Adrenal gland (tissue), 12 donors: ENCODE data around the gene RFX8. TPM values are rescaled to one million over a fixed set of nuclear protein-coding genes. Genes with fewer than 3 reads are reported as not detected.

Experiments used
- DNase-seq, 7 donors: peaks; one replicate each; pipeline ENCODE4 v3.0.0-alpha.2; 2019 to 2020
- H3K27ac ChIP-seq, 5 donors: fragments of 200-600 bp; sonication (generic) in 4 of 5; 1 replicate in 3 of 5; 2 replicates in 2 of 5; pipeline versions ENCODE4 v1.5.1 to v1.8.0; 2016 to 2020; ENCODE audit warnings: mild to moderate bottlenecking in 1 of 5
- H3K27me3 ChIP-seq: fragments of 200-600 bp; 2 replicates; pipeline ENCODE4 v1.8.0; 2021
- H3K36me3 ChIP-seq, 2 donors: fragments of 200-600 bp; replicated peaks in 1 of 2; 1 replicate in 1 of 2; 2 replicates in 1 of 2; pipeline versions ENCODE4 v1.5.1 to v1.8.0; 2018 to 2022
- H3K4me1 ChIP-seq, 2 donors: fragments of 200-600 bp; replicated peaks in 1 of 2; 1 replicate in 1 of 2; 2 replicates in 1 of 2; pipeline versions ENCODE4 v1.5.1 to v1.8.0; 2018 to 2021
- H3K4me3 ChIP-seq, 4 donors: fragments of 200-600 bp; sonication (generic) in 3 of 4; one replicate each; pipeline ENCODE4 v1.5.1; 2016 to 2018
- H3K9me3 ChIP-seq, 3 donors: fragments of 200-600 bp; sonication (generic) in 1 of 3; replicated peaks in 1 of 3; 1 replicate in 2 of 3; 2 replicates in 1 of 3; pipeline versions ENCODE4 v1.5.1 to v1.8.0; 2016 to 2021
- POLR2A ChIP-seq, 2 donors: fragments of 450-650 bp; IDR thresholded peaks; one replicate each; pipeline ENCODE4 v1.6.1; 2017; ENCODE audit warnings: antibody characterized with exemption in 2 of 2, mild to moderate bottlenecking in 2 of 2, moderate library complexity in 1 of 2
- WGBS, 4 donors: extraction: QIAGEN DNeasy Blood & Tissue Kit in 2 of 4; methylation state at CpG; one replicate each; pipeline versions ENCODE4 v1.1.5 to v1.1.7; 2013 to 2017; 5-methylcytosine and 5-hydroxymethylcytosine counted together
- intact Hi-C, 2 donors: fragments of 100-400 bp; cut with DNase I; formaldehyde crosslinking; loops; one replicate each; pipeline versions ENCODE4 v1.14.1 to v1.15.0; 2022 to 2023
- polyA plus RNA-seq, 3 donors: library from polyadenylated mRNA; stranded (reverse); fragments of 200-250 nt in 2 of 3; fragments of 350-450 nt in 1 of 3; fragmentation: Illumina TruSeq in 1 of 3; extraction: RNeasy Lipid Tissue Mini Kit (QIAGEN cat#74804) in 1 of 3; gene quantifications; one replicate each; pipeline ENCODE4 v1.2.3, GENCODE V29; 2013 to 2014
- total RNA-seq, 9 donors: library from RNA; depleted of rRNA in 4 of 9; stranded (reverse); fragments of >200 nt in 4 of 9; fragments of 120-200 nt in 1 of 9; fragmentation: NEBNext Ultra II Directional in 1 of 9; extraction: Animal tissue kit (Norgen Biotek cat#: 25700) in 1 of 9; gene quantifications; one replicate each; pipeline versions ENCODE4 v1.1.0 to v1.2.4, GENCODE V29; 2013 to 2023
- TF ChIP-seq, protein P1 (sequence below), 6 experiments: fragments of 450-650 bp in 4 of 6; fragments of 200-600 bp in 2 of 6; sonication (generic) in 1 of 6; IDR thresholded peaks; 1 replicate in 5 of 6; 2 replicates in 1 of 6; pipeline versions ENCODE4 v1.5.1 to v1.8.0; 2016 to 2021; ENCODE audit warnings: antibody characterized with exemption in 6 of 6, mild to moderate bottlenecking in 2 of 6, moderate library complexity in 1 of 6
- donor health status: healthy with polysubstance abuse.
- donor health status: Bipolar disorder and iron deficiency.
- donor health status: DM: yes; HTN: yes; CAD: no.
- donor health status: DM: no; HTN: no; CAD: no.
- donor health status: DM: no; HTN: no; CAD: no.
- donor health status: DM: yes; HTN: yes; CAD: no.

The RFX8 gene
- total and polyA plus RNA-seq, 12 donors = 0.14 to 21.8 (median 0.74) TPM; not detected in 4

GRCh38 chr2:101402630-101403029 is 72.3 kb downstream of the RFX8 start:
- Histone ChIP-seq H3K36me3 (no peaks in the 10 kb centered on the region), H3K4me3 (no peak overlapping the region), H3K27me3 (no peaks in the 10 kb centered on the region), H3K9me3 (no peaks in the 10 kb centered on the region), H3K27ac (no peak overlapping the region), H3K4me1 (no peaks in the 10 kb centered on the region)
- intact Hi-C loops = no loop called here
- no peak for TF ChIP-seq POLR2A (IDR thresholded peaks at IDR 0.05)
- TF ChIP-seq, protein P1, sequence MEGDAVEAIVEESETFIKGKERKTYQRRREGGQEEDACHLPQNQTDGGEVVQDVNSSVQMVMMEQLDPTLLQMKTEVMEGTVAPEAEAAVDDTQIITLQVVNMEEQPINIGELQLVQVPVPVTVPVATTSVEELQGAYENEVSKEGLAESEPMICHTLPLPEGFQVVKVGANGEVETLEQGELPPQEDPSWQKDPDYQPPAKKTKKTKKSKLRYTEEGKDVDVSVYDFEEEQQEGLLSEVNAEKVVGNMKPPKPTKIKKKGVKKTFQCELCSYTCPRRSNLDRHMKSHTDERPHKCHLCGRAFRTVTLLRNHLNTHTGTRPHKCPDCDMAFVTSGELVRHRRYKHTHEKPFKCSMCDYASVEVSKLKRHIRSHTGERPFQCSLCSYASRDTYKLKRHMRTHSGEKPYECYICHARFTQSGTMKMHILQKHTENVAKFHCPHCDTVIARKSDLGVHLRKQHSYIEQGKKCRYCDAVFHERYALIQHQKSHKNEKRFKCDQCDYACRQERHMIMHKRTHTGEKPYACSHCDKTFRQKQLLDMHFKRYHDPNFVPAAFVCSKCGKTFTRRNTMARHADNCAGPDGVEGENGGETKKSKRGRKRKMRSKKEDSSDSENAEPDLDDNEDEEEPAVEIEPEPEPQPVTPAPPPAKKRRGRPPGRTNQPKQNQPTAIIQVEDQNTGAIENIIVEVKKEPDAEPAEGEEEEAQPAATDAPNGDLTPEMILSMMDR (IDR thresholded peaks at IDR 0.05) = no peak
- no peak for DNase-seq
- 89 to 92% (median 91%) methylated on average over 6 of the region's 6 CpGs for WGBS, 4 donors

DNA sequence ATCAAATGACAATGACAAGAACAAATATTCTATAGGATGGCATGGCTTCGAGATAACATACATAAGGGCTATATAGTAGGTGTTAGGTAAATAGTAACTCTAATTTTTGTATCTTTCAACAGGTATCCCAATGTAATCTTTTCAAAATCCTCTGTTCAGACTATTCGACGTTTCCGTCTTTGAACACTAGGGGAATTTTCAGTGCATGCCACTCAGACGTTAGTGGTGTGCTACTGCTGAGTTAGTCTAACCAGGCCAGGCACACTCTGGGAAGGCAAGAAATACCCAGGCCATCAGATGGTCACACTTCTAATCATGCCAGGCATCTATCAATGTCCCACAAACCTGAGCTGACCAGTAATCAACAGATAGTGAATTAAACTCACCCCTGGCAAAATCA is 73.0 kb downstream of the RFX8 start:
- no peak overlapping the region for H3K4me3 ChIP-seq
- no peak overlapping the region for H3K27ac ChIP-seq
- WGBS, 4 donors = 76 to 81% (median 79%) methylated on average over 5 of the region's 5 CpGs
- no peak for TF ChIP-seq POLR2A (IDR thresholded peaks at IDR 0.05)
- TF ChIP-seq, protein P1 (IDR thresholded peaks at IDR 0.05) = no peak
- H3K27me3 ChIP-seq = no peaks in the 10 kb centered on the region
- no peaks in the 10 kb centered on the region for H3K4me1 ChIP-seq
- H3K9me3 ChIP-seq = no peaks in the 10 kb centered on the region
- H3K36me3 ChIP-seq = no peaks in the 10 kb centered on the region
- intact Hi-C loops = no loop called here
- no peak for DNase-seq

GRCh38 chr2:101401326-101401665 is 73.6 kb downstream of the RFX8 start:
- 74 to 79% (median 78%) methylated on average over 8 of the region's 8 CpGs for WGBS, 4 donors
- Histone ChIP-seq H3K27me3 (no peaks in the 10 kb centered on the region), H3K4me1 (no peaks in the 10 kb centered on the region), H3K4me3 (no peak overlapping the region), H3K27ac (no peak overlapping the region), H3K36me3 (no peaks in the 10 kb centered on the region), H3K9me3 (no peaks in the 10 kb centered on the region)
- no peak for DNase-seq
- intact Hi-C loops = no loop called here
- TF ChIP-seq, protein P1 (IDR thresholded peaks at IDR 0.05) = no peak
- no peak for TF ChIP-seq POLR2A (IDR thresholded peaks at IDR 0.05)

DNA sequence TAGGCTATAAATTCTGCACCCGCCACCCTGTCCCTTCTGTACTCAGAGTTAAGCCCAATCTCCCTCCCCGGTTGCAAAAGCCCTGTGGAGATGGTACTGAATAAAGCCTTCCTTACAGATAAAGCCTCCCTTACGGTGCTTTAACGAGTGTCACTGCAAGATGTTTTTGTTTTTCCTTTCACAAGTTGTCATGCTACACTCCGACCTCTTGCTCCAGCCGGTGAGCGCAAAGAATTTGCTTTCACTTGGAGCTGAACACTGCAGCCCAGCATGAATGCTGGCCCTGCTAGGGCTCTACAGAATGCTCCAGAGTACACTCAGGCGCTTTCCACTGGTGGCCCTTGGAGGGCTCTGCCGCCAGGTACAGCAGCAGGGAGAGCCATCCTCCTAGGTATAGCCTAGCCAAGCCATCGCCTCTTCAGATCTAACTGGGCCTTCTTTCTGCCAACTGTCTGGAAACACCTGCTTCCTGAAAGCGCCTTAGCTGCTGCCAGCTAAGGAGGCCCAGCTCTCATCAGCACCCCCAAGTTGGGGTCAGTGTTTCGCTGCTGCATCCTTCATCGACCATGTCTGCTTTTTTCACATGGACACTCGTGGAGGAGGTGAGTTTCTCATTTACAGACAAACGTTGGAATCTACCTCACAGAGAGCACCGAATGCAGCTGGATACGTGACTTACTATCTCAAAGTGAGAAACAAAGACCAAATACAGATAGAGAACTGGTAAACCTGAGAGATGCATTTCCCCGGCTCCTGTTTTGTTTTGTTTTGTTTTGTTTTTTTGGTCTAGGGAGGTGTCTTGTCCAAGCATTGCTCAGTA is 74.2 kb downstream of the RFX8 start:
- no peak for DNase-seq
- no peaks in the 10 kb centered on the region for H3K27me3 ChIP-seq
- intact Hi-C loops = no loop called here
- H3K36me3 ChIP-seq = no peaks in the 10 kb centered on the region
- H3K4me1 ChIP-seq = no peaks in the 10 kb centered on the region
- no peak overlapping the region for H3K4me3 ChIP-seq
- TF ChIP-seq POLR2A (IDR thresholded peaks at IDR 0.05) = no peak
- TF ChIP-seq, protein P1 (IDR thresholded peaks at IDR 0.05) = no peak
- 65 to 72% (median 68%) methylated on average over 18 of the region's 18 CpGs for WGBS, 4 donors
- H3K27ac ChIP-seq = no peak overlapping the region
- H3K9me3 ChIP-seq = no peaks in the 10 kb centered on the region
